ENCODE data around the gene TMEM258. TPM values are rescaled to one million over a fixed set of nuclear protein-coding genes. Genes with fewer than 3 reads are reported as not detected.

Gene TMEM258
- total and polyA plus RNA-seq, 2 experiments from 2014 or later: 71.3 to 519 TPM

DNA sequence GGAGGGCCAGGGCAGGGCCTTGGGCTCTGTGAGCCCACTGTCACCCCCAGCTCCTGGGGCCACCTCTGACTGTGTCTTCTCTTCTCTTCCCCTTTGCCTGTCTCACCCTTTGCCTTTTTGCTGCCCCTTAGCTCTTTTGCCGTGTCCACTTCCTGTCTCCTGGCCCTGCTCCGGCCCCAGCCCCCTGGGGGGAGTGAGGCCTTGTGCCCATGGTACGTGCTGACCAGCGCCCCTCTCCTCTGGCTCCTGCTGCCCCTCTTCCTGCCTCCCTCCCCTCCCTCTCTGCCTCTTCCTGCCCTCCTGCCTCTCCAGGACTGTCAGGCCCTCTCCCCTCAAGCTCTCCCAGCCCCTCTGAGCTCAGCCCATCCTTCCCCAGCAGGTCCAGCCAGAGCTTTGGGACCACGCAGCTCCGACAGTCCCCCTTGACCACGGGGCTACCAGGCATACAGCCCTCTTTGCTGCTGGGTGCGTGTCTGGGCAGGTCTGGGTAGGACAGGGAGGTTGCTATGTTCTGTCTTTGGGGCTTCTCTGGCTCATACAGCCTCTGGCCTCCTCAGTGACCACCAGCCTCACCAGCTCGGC, 11.7 kb downstream of the TMEM258 start:
- Histone ChIP-seq H3K4me2 (no peak overlapping the region), H3K27me3 (ENCODE audit: insufficient read depth) (no peaks in the 10 kb centered on the region), H3K4me1 (ENCODE audit: insufficient read depth) (no peaks in the 10 kb centered on the region; the same call in 1 of the 2 replicates), H3K27ac (ENCODE audit: low read depth) (no peak overlapping the region), H3F3A (replicated peaks; ENCODE audit: low read depth) (0 out of 2 replicates have a peak, but pooled peaks cover 2% of the 10 kb centered on the region), H2AFZ (no peak overlapping the region), H3K79me2 (replicated peaks; ENCODE audit: insufficient read depth) (no peaks in the 10 kb centered on the region), H3K4me3 (no peak overlapping the region), H3K9me2 (ENCODE audit: insufficient read depth) (no peaks in the 10 kb centered on the region), H3K36me3 (ENCODE audit: insufficient read depth) (no peaks in the 10 kb centered on the region), H4K20me1 (replicated peaks; ENCODE audit: insufficient read depth) (no peaks in the 10 kb centered on the region; the same call in 1 of the 2 replicates)
- Mint-ChIP-seq H3K36me3 (ENCODE audit: low read depth) (peaks cover 13% of the 10 kb centered on the region), H3K9me3 (0 out of 3 replicates have a peak, but pooled peaks cover 3% of the 10 kb centered on the region), H3K27me3 (ENCODE audit: insufficient read depth, low read depth, poor library complexity) (peaks cover 20% of the 10 kb centered on the region), H3K27ac (no peak overlapping the region), H3K4me1 (peaks cover 17% of the 10 kb centered on the region), H3K4me3 (no peak overlapping the region)
- TF ChIP-seq JUNB (IDR thresholded peaks at IDR 0.05; ENCODE audit: unreplicated experiment) (no peak), ETS1 (IDR thresholded peaks at IDR 0.05) (no peak), ZNF331 (CRISPR knock-in tag; IDR thresholded peaks at IDR 0.05; ENCODE audit: low read depth) (no peak), EZH2 (IDR thresholded peaks at IDR 0.05; ENCODE audit: low read depth, unreplicated experiment) (no peak), EZH2phosphoT487 (IDR thresholded peaks at IDR 0.05; ENCODE audit: unreplicated experiment) (no peak), STAT1 (IDR thresholded peaks at IDR 0.05; ENCODE audit: unreplicated experiment) (no peak), NANOG (IDR thresholded peaks at IDR 0.05; ENCODE audit: borderline replicate concordance) (no peak), REST (IDR thresholded peaks at IDR 0.05; ENCODE audit: unreplicated experiment) (no peak), POLR2AphosphoS5 (IDR thresholded peaks at IDR 0.05; ENCODE audit: low read depth) (no peak), CREB1 (CRISPR knock-in tag; IDR thresholded peaks at IDR 0.05; ENCODE audit: low read depth) (no peak), ZNF114 (CRISPR knock-in tag; IDR thresholded peaks at IDR 0.05) (no peak)
- TF ChIP-seq, protein P1, sequence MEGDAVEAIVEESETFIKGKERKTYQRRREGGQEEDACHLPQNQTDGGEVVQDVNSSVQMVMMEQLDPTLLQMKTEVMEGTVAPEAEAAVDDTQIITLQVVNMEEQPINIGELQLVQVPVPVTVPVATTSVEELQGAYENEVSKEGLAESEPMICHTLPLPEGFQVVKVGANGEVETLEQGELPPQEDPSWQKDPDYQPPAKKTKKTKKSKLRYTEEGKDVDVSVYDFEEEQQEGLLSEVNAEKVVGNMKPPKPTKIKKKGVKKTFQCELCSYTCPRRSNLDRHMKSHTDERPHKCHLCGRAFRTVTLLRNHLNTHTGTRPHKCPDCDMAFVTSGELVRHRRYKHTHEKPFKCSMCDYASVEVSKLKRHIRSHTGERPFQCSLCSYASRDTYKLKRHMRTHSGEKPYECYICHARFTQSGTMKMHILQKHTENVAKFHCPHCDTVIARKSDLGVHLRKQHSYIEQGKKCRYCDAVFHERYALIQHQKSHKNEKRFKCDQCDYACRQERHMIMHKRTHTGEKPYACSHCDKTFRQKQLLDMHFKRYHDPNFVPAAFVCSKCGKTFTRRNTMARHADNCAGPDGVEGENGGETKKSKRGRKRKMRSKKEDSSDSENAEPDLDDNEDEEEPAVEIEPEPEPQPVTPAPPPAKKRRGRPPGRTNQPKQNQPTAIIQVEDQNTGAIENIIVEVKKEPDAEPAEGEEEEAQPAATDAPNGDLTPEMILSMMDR (conservative IDR thresholded peaks at IDR 0.05; ENCODE audit: low read depth in 2 of 2): no peak
- TF ChIP-seq, protein P2, sequence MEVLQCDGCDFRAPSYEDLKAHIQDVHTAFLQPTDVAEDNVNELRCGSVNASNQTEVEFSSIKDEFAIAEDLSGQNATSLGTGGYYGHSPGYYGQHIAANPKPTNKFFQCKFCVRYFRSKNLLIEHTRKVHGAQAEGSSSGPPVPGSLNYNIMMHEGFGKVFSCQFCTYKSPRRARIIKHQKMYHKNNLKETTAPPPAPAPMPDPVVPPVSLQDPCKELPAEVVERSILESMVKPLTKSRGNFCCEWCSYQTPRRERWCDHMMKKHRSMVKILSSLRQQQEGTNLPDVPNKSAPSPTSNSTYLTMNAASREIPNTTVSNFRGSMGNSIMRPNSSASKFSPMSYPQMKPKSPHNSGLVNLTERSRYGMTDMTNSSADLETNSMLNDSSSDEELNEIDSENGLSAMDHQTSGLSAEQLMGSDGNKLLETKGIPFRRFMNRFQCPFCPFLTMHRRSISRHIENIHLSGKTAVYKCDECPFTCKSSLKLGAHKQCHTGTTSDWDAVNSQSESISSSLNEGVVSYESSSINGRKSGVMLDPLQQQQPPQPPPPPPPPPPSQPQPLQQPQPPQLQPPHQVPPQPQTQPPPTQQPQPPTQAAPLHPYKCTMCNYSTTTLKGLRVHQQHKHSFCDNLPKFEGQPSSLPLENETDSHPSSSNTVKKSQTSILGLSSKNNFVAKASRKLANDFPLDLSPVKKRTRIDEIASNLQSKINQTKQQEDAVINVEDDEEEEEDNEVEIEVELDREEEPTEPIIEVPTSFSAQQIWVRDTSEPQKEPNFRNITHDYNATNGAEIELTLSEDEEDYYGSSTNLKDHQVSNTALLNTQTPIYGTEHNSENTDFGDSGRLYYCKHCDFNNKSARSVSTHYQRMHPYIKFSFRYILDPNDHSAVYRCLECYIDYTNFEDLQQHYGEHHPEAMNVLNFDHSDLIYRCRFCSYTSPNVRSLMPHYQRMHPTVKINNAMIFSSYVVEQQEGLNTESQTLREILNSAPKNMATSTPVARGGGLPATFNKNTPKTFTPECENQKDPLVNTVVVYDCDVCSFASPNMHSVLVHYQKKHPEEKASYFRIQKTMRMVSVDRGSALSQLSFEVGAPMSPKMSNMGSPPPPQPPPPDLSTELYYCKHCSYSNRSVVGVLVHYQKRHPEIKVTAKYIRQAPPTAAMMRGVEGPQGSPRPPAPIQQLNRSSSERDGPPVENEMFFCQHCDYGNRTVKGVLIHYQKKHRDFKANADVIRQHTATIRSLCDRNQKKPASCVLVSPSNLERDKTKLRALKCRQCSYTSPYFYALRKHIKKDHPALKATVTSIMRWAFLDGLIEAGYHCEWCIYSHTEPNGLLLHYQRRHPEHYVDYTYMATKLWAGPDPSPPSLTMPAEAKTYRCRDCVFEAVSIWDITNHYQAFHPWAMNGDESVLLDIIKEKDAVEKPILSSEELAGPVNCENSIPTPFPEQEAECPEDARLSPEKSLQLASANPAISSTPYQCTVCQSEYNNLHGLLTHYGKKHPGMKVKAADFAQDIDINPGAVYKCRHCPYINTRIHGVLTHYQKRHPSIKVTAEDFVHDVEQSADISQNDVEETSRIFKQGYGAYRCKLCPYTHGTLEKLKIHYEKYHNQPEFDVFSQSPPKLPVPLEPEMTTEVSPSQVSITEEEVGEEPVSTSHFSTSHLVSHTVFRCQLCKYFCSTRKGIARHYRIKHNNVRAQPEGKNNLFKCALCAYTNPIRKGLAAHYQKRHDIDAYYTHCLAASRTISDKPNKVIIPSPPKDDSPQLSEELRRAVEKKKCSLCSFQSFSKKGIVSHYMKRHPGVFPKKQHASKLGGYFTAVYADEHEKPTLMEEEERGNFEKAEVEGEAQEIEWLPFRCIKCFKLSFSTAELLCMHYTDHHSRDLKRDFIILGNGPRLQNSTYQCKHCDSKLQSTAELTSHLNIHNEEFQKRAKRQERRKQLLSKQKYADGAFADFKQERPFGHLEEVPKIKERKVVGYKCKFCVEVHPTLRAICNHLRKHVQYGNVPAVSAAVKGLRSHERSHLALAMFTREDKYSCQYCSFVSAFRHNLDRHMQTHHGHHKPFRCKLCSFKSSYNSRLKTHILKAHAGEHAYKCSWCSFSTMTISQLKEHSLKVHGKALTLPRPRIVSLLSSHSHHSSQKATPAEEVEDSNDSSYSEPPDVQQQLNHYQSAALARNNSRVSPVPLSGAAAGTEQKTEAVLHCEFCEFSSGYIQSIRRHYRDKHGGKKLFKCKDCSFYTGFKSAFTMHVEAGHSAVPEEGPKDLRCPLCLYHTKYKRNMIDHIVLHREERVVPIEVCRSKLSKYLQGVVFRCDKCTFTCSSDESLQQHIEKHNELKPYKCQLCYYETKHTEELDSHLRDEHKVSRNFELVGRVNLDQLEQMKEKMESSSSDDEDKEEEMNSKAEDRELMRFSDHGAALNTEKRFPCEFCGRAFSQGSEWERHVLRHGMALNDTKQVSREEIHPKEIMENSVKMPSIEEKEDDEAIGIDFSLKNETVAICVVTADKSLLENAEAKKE (CRISPR knock-in tag; IDR thresholded peaks at IDR 0.05): no peak
- ATAC-seq: no peak
- DNase-seq (ENCODE audit: low spot score): no peak

Measured in GM23338 (cell line).